Esophagus squamous epithelium (tissue), 5 donors: ENCODE data around the gene GABBR2. TPM values are rescaled to one million over a fixed set of nuclear protein-coding genes. Genes with fewer than 3 reads are reported as not detected.

Experiments used
- DNase-seq: peaks from one replicate; lab custom pipeline; 2025; lab: John Stamatoyannopoulos, UW
- H3K27ac ChIP-seq, 4 donors: fragments of 200-600 bp; sonication (generic); one replicate each; pipeline ENCODE4 v1.5.1; 2016 to 2019; ENCODE audit warnings: mild to moderate bottlenecking in 1 of 4
- H3K27me3 ChIP-seq, 4 donors: fragments of 200-600 bp; sonication (generic); 1 replicate in 3 of 4; 2 replicates in 1 of 4; pipeline versions ENCODE4 v1.5.1 to v1.6.0; 2017 to 2021; ENCODE audit warnings: antibody characterized with exemption in 1 of 4
- H3K36me3 ChIP-seq, 3 donors: fragments of 200-600 bp; sonication (generic); one replicate each; pipeline ENCODE4 v1.5.1; 2016 to 2019
- H3K4me1 ChIP-seq, 3 donors: fragments of 200-600 bp; sonication (generic); one replicate each; pipeline ENCODE4 v1.5.1; 2017 to 2019
- H3K4me3 ChIP-seq, 4 donors: fragments of 200-600 bp; sonication (generic); 1 replicate in 3 of 4; 2 replicates in 1 of 4; pipeline ENCODE4 v1.5.1; 2016 to 2019; ENCODE audit warnings: mild to moderate bottlenecking in 2 of 4, moderate library complexity in 1 of 4
- H3K9me3 ChIP-seq, 3 donors: fragments of 200-600 bp; sonication (generic); one replicate each; pipeline ENCODE4 v1.5.1; 2016 to 2019
- POLR2A ChIP-seq, 4 donors: fragments of 450-650 bp; IDR thresholded peaks; one replicate each; pipeline ENCODE4 v1.6.1; 2017; ENCODE audit warnings: antibody characterized with exemption in 4 of 4, mild to moderate bottlenecking in 4 of 4, moderate library complexity in 3 of 4
- WGBS, 2 donors: methylation state at CpG; one replicate each; pipeline ENCODE4 v1.1.5; 2018; 5-methylcytosine and 5-hydroxymethylcytosine counted together
- intact Hi-C: fragments of 100-400 bp; cut with DNase I; formaldehyde crosslinking; loops from one replicate; pipeline ENCODE4 v1.15.0; 2022
- total RNA-seq, 4 donors: library from RNA; depleted of rRNA; stranded (reverse); fragments of >200 nt; gene quantifications; one replicate each; pipeline ENCODE4 v1.1.0, GENCODE V29; 2016
- TF ChIP-seq, protein P1 (sequence below), 6 experiments: fragments of 450-650 bp in 4 of 6; fragments of 200-600 bp in 2 of 6; sonication (generic) in 2 of 6; IDR thresholded peaks; one replicate each; pipeline ENCODE4 v1.5.1; 2016 to 2019; ENCODE audit warnings: antibody characterized with exemption in 6 of 6, mild to moderate bottlenecking in 4 of 6, moderate library complexity in 4 of 6
- donor health status: DM: yes; HTN: yes; CAD: no.

GABBR2 gene
- total RNA-seq, 4 donors from 2014 or later: not detected

GRCh38 chr9:98732091-98732490, 23.4 kb upstream of the GABBR2 start:
- 83 to 89% methylated on average over 6 to 7 of the region's 10 CpGs for WGBS, 2 donors
- H3K27ac ChIP-seq: no peak overlapping the region
- TF ChIP-seq, protein P1, sequence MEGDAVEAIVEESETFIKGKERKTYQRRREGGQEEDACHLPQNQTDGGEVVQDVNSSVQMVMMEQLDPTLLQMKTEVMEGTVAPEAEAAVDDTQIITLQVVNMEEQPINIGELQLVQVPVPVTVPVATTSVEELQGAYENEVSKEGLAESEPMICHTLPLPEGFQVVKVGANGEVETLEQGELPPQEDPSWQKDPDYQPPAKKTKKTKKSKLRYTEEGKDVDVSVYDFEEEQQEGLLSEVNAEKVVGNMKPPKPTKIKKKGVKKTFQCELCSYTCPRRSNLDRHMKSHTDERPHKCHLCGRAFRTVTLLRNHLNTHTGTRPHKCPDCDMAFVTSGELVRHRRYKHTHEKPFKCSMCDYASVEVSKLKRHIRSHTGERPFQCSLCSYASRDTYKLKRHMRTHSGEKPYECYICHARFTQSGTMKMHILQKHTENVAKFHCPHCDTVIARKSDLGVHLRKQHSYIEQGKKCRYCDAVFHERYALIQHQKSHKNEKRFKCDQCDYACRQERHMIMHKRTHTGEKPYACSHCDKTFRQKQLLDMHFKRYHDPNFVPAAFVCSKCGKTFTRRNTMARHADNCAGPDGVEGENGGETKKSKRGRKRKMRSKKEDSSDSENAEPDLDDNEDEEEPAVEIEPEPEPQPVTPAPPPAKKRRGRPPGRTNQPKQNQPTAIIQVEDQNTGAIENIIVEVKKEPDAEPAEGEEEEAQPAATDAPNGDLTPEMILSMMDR (IDR thresholded peaks at IDR 0.05): no peak
- no peak for TF ChIP-seq POLR2A (IDR thresholded peaks at IDR 0.05)
- no peaks in the 10 kb centered on the region for H3K27me3 ChIP-seq
- intact Hi-C loops: no loop called here
- no peak for DNase-seq
- no peak overlapping the region for H3K4me3 ChIP-seq
- H3K9me3 ChIP-seq: no peaks in the 10 kb centered on the region
- peaks cover 0 to 40% (median 0%) of the 10 kb centered on the region in 3 donors for H3K36me3 ChIP-seq
- no peaks in the 10 kb centered on the region for H3K4me1 ChIP-seq

DNA sequence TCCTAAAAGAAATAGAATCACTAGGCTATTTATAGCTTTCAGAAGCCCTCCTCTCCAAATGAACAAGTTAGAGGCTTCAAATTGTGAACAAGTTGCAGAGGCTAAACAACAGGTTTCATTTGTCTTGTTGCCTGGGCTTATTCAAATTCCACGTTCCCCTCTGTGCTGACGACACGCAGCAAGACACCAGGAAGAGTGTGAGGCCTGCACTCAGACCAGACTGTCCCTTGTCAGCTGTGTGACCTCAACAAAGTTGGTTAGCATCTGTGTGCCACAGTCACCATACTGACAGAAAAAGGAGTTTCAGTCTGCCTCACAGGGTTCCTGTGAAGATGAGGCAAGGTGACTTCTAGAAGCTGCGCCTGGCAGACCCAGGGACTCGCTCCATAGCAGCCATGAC, 22.1 kb upstream of the GABBR2 start:
- DNase-seq: no peak
- Histone ChIP-seq H3K4me1 (no peaks in the 10 kb centered on the region), H3K27me3 (peaks cover 0 to under 1% (median 0%) of the 10 kb centered on the region in 4 donors), H3K27ac (no peak overlapping the region), H3K4me3 (no peak overlapping the region), H3K9me3 (no peaks in the 10 kb centered on the region), H3K36me3 (peaks cover 0 to 29% (median 0%) of the 10 kb centered on the region in 3 donors)
- WGBS, 2 donors: 68 to 86% methylated on average over 2 to 4 of the region's 5 CpGs
- intact Hi-C loops: no loop called here
- TF ChIP-seq, protein P1 (IDR thresholded peaks at IDR 0.05): no peak
- no peak for TF ChIP-seq POLR2A (IDR thresholded peaks at IDR 0.05)

DNA sequence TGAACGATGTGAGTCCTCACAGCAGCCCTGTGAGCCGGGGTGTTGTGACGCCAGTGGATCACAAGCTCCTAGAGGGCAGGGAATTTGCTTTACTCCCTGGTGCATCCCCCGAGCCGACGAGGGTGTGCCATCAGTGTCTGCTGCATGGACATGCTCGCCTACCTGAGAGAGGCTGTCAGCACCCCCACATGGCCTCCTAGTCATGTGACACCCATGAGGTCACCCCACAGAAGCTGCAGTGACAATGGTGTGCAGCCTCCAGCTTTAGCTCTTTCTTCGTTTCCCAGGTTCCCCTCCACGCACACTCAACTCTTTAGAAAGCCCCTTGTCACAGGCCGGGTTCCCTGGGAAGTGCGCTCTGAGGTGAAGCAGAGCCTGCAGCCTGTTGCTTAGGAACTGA, 19.8 kb upstream of the GABBR2 start:
- Histone ChIP-seq H3K27ac (no peak overlapping the region), H3K27me3 (peaks cover 0 to 22% (median 0%) of the 10 kb centered on the region in 4 donors), H3K4me3 (no peak overlapping the region), H3K9me3 (no peaks in the 10 kb centered on the region), H3K36me3 (peaks cover 0 to 5% (median 0%) of the 10 kb centered on the region in 3 donors), H3K4me1 (no peaks in the 10 kb centered on the region)
- intact Hi-C loops: no loop called here
- WGBS, 2 donors: 67 to 78% methylated on average over 1 to 11 of the region's 11 CpGs
- TF ChIP-seq, protein P1 (IDR thresholded peaks at IDR 0.05): no peak
- no peak for TF ChIP-seq POLR2A (IDR thresholded peaks at IDR 0.05)
- no peak for DNase-seq

- intact Hi-C loops: no loop called here
- Histone ChIP-seq H3K36me3 (no peaks in the 10 kb centered on the region), H3K9me3 (no peaks in the 10 kb centered on the region), H3K27me3 (peaks cover 0 to 30% (median 0%) of the 10 kb centered on the region in 4 donors), H3K4me1 (no peaks in the 10 kb centered on the region), H3K4me3 (no peak overlapping the region), H3K27ac (no peak overlapping the region)
- DNase-seq: no peak
- WGBS, 2 donors: 46 to 75% methylated on average over 5 of the region's 7 CpGs
- TF ChIP-seq, protein P1 (IDR thresholded peaks at IDR 0.05): no peak
- TF ChIP-seq POLR2A (IDR thresholded peaks at IDR 0.05): no peak
These were observed 18.7 kb upstream of the GABBR2 start for GRCh38 chr9:98727428-98727827.

GRCh38 chr9:98726735-98727134, 18.0 kb upstream of the GABBR2 start:
- 36 to 50% methylated on average over 4 to 5 of the region's 5 CpGs for WGBS, 2 donors
- Histone ChIP-seq H3K4me3 (no peak overlapping the region), H3K9me3 (no peaks in the 10 kb centered on the region), H3K36me3 (no peaks in the 10 kb centered on the region), H3K4me1 (no peaks in the 10 kb centered on the region), H3K27ac (no peak overlapping the region), H3K27me3 (peaks cover 0 to 30% (median 0%) of the 10 kb centered on the region in 4 donors)
- DNase-seq: no peak
- intact Hi-C loops: no loop called here
- TF ChIP-seq, protein P1 (IDR thresholded peaks at IDR 0.05): no peak
- no peak for TF ChIP-seq POLR2A (IDR thresholded peaks at IDR 0.05)
